ENCODE results near the gene PDILT.
"Not testable (repeated sequence)": the region's sequence is repeated elsewhere in the genome, so short reads cannot be mapped to it uniquely, and the experiment has no call there.

PDILT gene

DNA sequence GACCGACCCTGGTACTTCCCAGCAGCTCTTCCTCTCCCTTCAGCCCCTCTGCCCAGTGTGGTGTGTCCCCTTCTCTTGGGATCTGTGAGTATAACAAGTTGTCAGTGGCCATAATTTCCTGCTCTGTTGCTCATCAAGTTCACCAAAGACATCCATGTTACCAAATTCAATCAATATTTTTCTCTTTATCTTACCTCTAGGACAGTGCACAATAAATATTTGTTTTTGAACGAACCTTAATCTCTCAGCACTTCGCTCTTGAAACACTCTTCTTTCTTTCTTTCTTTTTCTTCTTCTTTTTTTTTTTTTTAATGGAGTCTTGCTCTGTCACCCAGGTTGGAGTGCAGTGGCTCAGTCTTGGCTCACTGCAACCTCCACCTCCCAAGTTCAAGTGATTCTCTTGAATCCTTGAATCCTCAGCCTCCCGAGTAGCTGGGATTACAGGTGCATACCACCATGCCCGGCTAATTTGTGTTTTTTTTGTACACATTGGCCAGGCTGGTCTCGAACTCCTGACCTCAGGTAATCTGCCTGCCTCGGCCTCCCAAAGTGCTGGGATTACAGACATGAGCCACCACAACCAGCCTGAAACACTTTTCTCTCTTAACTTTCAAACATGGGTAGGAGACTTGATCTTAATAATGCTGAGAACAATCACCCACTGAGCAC, 49.3 kb downstream of the PDILT start:
- no peak for DNase-seq

DNA sequence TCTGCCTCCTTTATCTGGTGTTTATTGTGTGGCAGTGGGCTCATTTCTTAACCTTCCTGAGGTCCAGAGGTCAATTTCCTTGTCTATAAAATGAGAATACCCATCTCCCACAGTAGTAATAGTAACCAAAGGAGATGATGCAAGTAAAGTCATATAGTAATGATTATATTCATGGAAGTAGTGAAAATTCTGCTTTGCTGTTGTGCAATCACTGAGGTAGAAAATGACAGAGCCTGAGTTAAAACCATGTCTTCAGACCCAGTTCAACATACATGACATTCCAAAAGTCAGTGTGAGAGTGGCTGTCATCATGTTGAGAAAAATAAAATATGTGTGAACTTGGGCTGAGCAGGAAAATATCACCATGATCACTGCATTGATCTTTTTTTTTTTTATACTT, 51.2 kb downstream of the PDILT start:
- no peak for DNase-seq

DNA sequence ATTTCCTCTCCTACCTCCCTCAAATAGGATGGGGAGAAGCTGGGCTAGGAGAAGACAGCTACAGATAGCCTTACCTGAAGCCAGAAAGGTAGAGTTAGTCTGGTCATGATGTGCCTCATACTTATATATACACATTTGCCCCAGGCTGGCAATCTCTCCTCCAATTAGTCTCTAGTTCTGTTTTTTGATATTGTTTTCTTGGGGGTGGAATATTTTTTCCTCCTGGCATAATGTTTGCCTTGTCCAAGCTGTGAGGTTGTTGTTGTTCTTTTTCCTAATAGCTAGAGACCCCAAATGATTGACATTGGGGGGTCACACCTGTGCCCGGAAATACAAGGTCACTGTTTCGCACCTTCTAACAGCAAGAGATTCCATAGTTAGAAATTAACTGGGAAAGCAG, 51.9 kb downstream of the PDILT start, which contains the start of gene UMOD:
UMOD (minus strand) TSS at position 101 of the 400 bp plus-strand sequence. CDS start 1,978 bp downstream, outside the sequence.
- no peak for DNase-seq

DNA sequence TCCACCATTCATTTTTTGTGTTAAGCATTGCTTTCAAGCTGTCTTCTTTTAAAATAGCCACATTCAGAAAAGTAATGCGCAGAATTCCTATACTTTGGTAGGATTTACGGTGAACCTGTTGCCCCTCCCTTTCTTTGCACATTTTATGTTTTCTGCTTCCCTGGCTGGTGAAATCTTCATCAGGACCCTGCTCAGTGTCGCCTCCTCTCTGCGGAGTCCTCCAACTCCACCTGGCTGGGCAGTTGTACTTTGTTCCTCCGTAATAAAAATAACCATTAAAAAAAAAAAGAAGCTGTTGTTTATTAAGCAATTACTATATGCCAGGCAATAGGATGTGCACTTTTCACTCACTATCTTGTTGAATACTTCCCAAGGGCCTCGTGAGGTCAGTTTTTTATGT, 54.9 kb downstream of the PDILT start:
- DNase-seq, result no peak

DNA sequence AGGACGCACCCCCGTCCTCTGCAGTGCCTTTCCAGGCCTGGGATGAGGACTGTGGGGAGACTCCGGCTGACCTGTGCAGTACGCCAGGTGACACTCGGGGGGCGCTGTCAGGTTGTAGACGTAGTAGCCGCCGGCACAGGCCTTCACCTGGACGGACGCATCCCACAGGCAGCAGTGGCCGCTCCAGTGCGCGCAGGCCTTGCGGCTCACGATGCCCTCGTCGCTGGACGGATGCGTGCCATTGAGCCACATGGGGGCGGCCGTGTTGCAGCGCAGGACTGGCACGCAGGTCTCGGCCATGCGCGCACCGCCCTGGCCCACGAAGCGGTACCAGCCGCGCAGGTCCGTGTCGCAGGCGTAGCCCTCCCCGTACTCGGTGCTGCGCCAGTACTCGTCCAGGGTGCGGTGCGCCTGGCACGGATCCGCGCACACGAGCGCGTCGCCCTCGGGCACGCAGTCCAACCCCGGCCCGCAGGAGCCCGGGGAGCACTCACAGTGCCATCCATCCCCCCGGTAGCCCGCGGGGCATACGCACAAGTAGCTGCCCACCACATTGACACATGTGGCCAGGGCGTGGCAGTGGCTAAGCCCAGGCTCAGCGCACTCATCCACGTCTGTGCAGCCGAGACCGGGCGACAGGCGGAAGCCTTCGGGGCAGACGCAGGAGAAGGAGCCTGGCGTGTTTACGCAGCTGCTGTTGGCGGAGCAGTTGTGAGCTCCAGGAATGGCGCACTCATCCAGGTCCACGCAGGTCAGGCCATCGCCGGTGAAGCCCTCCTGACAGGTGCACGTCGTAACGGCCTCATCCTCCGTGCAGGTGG, 56.0 kb downstream of the PDILT start:
- DNase-seq, result no peak

DNA sequence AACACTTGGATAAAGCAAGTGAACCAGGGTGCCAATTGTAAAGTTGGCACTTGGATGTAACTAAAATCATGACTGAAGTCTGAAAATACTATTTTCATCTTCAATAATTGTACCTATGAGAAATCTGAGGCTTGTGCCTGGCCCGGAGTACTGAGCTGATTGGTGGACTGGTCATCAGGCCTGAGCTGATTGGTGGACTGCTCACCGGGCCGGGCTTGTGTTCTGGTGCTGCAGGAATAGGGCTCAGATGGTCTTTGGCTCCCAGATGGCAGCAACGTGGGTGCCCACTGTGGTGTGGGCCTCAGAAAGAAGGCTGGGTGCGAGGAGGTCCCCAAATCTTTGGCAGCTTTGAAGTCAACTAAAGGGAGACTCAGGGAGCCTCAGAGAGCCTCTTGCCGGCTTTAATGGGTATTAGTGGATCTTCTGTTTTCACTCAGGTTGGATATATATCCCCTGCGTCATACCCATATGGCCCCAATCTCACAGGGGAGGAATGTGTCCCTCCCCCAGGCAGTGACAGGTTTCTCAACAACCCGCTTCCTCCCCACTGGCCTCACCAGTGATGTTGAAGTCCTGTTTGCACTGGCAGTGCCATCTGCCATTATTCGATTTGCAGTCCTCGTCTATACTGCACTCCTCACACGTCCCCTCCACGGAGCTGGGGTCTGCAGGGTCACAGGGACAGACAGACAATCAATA, 56.7 kb downstream of the PDILT start:
- DNase-seq, result no peak

DNA sequence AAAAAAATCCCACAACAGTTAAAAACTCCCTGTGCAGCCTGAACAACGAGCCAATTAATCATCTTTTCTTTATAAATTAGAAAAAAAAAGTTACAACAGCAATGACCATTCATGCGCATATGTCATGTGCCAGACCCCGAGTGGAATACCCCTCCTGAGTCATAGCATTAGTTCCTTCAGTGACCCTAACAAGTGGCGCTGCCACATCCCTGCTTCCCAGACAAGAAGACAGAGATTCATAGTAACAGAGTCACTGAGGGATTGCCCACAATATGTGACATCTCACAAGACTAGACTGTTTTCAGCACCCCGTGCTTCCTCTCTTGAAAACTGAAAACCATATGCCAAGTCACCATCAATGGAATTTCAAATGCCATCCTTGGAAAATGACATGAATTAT, 59.9 kb downstream of the PDILT start:
- no peak for DNase-seq

DNA sequence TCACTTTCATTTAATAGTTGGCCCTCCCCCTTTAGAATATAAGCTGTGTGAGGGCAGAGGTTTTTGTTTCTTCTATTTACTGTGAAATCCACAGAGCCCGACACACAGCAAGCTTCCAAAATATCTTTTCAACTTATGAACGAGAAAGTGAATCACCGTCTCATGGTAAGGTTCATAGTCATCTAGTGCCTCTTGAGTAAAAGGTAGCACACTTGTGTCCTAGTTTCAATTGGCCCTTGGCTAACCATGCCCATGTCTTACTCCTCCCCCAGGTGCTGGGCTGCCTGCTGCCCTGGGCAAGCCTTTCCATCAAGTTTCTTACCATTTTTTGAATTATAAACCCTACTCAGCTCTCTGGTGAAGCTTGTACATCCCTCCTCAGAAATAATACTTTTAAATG, 64.8 kb downstream of the PDILT start:
- no peak for DNase-seq

DNA sequence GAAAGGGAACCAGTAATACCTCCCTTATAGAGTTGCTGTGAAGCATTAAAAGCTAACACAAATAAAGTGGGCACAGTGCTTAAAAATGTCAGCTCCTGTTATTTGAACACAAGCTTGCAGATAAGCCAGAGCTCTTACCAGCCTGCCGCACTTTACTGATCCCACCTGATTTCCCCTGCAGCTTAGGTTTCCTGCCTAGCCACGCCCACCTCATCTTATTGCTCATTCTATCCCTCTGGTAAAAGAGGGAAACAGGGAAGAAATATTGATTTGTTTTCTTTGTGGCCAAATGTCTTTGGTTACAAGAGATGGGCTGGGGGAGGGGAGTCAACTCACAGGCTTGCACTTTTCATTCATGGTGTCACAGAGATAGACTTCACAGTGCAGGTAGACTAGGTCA, 67.6 kb downstream of the PDILT start:
- no peak for DNase-seq

DNA sequence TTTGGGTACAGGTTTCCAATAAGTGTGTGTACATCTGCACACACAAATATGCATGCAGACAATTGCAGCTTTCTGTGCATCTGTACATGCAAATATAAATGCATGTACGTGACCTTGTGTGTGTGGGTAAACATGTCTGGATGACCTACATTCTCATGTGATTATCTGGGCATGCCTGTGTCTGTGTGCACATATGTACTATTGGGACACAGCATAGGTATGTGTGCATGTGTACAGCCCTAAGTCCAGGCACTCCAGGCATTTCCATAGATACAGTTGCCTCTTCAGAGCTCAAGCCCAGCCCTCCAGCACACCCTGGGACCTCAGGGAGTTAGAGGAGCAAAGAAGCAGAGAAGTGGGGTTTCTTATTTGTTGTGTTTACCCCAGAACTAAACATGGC, 70.1 kb downstream of the PDILT start:
- no peak for DNase-seq

DNA sequence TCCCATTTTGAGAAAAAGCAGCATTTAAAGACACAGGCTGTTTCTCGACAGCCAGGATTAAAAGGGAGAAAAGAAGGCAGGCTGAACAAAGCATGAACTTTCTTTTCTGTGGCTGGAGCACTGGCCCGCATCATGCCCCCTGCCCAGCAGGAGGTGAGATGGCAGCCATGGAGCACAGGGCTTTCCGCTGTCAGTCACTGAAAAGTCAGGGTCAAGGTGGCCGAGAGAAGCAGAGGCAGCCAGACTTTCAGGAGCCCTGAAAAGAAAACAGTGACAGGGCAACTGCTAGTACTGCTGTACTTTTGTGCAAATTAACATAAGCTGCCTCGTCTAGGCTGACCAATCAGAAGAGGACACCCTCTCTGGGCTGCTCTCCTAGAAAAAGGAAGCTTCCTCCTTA, 71.4 kb downstream of the PDILT start:
- DNase-seq, result no peak

DNA sequence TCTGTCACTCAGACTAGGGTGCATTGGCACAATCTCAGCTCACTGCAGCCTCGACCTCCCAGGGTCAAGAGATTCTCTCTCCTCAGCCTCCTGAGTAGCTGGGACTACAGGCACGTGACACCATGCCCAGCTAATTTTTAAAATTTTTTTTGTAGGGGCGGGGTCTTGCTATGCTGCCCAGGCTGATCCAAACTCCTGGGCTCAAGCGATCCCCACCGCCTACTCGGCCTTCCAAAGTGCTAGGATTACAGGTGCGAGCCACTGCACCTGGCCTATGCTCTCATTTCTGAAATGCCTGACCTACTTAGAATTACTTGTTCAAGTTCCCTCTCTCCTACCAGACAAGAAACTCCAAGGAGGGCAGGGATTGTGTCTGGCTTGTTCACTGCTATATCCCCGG, 72.1 kb downstream of the PDILT start:
- DNase-seq, result no peak

DNA sequence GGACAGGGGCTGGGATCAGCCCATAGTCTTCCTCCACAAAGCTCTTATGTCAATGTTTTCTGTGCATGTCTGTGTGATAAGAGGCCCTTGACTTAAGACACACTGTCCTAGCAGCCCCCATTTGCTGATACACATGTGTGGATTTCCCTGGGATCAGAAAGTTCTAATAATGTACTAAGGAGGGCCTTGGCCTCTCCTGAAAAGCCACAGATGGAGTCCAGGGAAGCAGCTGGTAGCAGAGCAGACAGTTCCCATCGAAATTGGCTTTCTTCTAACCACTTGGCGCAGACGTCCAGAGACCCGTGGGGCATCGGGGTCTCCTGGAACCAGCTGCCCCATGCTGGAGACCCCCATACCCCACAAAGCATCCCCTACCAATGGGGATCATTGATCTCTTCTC, 72.9 kb downstream of the PDILT start:
- no peak for DNase-seq

DNA sequence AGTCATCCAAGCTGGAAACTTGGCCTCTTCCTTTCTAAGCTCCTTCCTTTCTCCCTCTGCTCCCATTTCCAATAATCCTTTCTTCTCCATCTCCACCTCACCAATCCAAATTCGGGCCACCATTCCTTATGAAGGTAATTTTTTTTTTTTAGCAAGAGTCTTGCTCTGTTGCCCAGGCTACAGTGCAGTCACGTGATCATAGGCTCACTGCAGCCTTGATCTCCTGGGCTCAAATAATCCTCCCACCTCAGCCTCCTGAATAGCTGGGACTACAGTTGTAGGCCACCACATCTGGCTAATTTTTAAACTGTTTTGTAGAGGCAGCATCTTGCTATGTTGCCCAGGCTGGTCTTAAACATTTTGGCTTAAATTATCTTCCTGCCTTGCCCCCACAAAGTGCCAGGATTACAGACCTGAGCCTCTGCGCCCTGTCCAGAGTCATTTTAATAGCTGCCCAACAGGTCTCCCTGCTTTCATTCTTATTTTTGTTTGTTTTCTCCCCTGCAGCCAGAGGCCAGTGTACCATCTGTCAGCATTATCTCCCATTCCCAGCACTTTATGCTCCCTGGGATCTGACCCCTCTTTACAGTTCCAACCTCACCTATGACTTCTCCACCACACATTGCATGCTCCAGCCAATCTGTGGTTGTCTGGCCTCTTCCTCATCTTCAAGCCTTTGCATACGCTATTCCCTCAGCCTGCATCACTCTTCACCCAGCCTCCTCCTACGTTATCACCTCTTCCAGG, 75.0 kb downstream of the PDILT start:
- no peak for DNase-seq

DNA sequence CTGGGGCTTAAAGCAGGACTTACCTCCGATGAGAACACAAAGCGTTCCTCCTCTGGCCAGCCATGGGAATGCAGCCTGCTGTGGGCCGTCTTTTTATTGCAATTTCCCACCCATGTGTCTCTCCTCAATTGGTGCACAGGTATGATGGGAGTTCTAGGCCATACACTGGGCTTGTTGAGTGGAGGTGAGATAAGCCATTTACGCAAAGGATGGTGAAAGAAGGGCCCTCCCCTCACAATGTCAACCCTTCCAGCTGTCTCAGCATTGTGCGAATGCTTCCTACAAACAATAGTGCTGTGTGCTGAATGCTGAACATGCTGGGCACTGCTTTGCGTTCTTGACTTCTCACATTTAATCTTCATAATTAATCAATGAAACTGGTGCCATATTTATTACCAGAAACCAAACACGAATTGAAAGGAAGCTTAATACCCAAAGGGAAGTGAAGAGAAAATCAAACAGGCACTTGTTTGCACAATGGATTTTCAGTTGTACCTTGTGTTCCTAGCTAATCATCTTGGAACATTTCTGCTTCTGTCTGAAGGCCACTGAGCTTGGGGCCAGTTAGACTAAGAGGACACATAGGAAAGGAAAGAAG, 77.0 kb downstream of the PDILT start, which contains the start of gene GP2:
GP2 (minus strand) TSS at position 70 of the 598 bp plus-strand sequence. CDS start 1,082 bp downstream, outside the sequence.
- no peak for DNase-seq

DNA sequence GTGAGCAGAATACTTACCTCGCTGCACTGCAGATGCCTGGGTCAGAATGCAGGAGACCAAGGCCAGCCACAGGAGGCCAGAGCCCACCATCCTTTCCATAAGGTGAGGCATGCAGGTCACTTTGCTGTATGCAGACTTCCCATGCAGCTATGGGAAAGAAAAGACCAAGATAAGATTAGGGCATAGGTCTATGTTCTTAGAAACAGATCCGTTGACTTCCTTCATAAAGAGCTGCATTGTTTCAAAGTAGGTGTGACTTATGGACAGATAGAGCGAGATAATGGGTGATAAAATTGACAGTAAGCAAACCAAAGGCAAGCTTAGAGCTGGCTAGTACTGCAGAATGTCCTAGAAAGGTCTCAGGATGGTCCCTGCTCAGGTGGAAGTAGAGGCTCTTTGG, 78.2 kb downstream of the PDILT start:
- no peak for DNase-seq

DNA sequence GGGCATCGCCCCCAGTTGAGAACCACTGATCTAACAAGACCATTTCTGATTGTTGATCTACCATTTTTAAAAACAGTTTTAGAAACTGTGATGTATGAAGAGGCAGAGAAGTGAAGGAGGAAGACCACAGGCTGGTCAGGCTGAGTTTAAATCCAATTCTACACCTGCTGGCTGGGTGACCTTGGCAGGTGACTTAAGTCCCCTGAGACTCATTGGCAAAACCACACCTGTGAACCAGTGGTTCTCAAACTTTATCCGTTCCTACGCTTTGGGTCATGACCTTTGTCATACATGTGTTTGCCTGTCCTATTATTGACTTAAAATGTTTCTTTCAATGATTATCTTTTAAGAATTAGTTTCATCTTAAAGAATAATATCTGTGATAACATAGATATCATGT, 79.5 kb downstream of the PDILT start:
- no peak for DNase-seq

DNA sequence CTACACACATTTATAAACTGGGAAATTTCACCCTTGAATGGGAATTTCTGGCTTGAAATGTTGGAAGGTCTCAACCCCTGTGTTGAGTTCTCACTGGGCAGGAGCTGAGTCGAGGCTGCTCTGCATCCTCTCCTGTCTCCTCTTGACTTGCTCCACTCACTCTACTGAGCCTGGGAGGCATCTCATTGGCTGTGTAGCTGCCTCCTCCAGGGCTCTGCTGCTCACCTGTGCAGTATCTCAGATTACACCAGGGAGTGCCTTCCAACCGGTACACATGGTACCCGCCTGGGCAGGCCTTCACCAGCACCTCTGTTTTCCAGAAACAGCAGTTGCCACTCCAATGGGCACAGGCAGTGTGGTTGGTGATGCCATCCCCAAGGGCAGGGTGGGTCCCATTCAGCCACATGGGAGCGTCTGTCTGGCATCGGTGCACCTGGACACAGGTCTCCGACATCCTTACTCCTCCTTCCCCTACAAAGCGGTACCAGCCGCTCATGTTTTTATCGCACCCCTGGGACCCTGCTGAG, 80.9 kb downstream of the PDILT start:
- DNase-seq, result no peak

DNA sequence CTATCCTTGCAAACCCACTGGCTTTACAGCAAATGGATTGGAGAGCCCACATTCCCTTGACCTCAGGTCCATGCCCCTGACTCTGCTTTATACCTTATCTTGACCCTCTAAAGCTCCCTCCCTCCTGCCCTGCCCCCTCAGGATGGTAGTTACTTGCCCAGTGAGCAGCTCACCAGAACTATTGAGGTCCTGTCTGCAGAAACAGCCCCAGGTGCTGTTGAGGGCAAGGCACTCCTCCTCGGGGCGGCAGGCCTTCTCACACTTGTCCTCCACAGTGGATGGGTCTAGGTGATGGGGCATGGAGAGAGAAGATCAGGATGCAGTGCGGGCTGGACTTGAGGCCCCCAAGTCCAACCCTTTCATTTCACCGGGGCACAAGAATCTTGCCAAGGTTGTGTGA, 81.8 kb downstream of the PDILT start:
- DNase-seq, result no peak

DNA sequence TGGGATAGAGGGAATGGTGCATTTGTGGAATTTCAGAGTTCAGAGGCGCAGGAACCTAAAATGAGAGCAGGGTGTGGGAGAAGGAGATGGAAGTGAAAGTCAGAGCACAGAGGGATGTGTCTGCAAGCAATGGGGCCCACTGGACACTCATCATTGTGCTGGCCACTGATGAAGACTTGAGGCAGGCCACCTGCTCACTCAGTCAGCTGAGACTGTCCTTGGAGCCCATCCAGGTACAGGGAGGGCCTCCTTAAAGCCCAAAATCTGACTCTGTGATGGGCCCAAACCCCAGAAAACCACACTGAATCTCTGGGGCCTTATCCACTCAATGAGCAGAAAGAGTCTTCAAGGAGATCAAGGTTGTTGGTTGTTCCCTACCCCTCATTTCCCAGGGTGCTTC, 82.9 kb downstream of the PDILT start:
- DNase-seq, result no peak

DNA sequence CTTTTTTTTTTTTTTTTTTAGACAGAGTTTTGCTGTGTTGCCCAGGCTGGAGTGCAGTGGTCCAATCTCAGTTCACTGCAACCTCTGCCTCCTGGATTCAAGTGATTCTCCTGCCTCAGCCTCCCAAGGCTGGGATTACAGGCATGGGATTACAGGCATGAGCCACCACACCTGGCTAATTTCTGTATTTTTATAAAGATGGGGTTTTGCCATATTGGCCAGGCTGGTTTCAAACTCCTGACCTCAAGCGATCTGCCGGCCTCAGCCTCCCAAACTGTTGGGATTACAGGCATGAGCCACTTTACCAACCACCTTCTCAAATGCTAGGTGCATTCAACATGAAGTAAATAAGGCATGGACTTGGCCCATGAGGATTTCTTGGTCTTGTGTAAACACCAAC, 83.5 kb downstream of the PDILT start:
- not testable (repeated sequence) for DNase-seq

DNA sequence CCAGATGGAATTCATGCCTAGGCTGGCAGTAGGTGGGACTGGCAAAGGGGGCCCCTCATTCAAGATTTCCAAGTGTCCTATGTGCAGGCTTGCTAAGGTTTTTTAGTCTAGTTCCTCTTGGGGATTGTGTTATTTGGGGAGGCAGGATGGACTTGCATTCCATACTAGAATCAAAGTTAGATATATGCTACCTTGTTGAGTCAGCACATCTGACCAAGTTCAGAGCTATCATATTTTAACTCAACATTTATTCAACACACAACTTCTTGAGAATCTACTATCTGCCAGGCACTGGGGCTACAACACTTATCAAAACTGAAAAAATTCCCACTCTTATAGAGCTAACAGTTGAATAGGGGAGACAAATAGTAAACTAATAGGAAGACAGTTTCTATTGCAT, 83.9 kb downstream of the PDILT start:
- DNase-seq, result no peak

Data from CD4-positive, alpha-beta T cell treated with Interleukin-15 for 1 hour (primary cell).